DMS53 treated with DMSO at 0.1 percent for 48 hours (cell line): Measurements from ENCODE around the gene PPP6R3.

Experiments
- DNase-seq: peaks from one replicate; lab custom pipeline; 2025; ENCODE audit not compliant: unreplicated experiment; lab: John Stamatoyannopoulos, UW

Gene PPP6R3

DNA sequence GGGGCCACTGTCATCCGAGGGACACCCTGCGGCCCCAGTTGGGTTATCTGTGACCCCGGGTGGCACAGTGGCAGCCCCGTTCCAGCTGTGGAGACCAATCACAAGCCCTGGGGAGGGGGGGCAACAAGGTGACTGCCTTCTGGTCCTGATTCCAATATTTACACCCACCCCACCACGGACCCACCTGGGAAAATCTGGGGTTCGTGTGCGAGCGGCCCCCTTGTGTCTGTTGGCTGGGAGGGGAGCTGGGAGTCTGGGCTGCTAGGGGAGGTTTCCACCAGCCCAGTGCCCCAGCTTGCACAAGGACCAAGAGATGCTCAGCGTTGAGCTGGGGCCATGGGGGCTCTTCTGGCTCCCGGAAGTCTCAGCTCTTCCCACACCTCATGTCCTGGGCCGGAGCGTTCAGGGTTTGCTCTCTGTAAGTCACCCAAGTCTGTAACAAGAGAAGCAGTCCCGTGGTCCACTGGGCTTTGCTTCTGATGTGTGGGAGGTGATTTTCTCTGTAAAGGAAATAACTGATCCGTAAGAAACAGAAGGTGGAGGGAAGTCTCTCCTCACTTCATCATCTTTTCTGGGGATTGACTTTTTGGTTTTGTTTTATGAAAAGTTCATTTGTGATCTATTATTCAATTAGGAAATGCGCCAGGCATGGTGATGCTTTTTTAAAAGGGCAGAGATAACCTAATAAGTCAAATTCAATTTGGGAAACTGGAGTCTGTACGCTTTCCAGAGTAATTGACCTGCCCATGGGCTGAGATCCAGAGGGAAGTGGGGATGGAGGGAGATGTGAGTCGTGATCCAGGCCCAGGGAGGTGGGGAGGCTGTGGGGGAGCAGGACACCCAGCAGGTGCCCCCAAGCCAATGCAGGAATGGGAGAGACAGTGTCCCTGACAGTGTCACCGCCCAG is 201.4 kb downstream of the PPP6R3 start:
- DNase-seq, result no peak

GRCh38 chr11:68663482-68664010 is 203.0 kb downstream of the PPP6R3 start:
- no peak for DNase-seq

DNA sequence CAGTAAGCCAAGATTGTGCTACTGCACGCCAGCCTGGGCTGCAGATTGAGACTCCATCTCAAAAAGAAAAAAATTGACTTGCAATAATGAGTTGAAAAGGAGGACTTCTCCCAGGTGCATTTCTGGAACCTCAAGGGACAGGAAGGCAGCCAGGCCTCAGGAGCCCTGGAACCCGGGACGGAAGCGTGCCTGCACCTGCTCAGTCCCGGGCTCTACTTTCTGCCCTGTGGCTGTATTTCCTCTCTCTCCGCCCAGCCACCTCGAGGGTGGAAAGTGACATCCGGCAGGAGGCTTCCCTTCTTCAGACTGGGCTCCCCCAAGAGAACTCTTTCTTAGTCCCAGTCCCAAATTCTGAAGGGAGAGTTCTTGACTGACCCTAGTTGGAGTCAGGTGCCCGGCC is 203.6 kb downstream of the PPP6R3 start:
- no peak for DNase-seq

GRCh38 chr11:68664906-68665305 is 204.4 kb downstream of the PPP6R3 start:
- DNase-seq, result no peak
